ENCODE measurements around the gene FAM25C.
"Not testable (repeated sequence)": the region's sequence is repeated elsewhere in the genome, so short reads cannot be mapped to it uniquely, and the experiment has no call there.

Gene FAM25C

GRCh38 chr10:47999691-48000090 lies at the start of gene FAM25C:
Gene FAM25C, minus strand, starts transcription at chr10:47999791. Its CDS starts 26 bp downstream, at chr10:47999765.
- not testable (repeated sequence) for DNase-seq (ENCODE audit: low read depth in 3 of 3)

GRCh38 chr10:48044557-48044956 lies 45.0 kb upstream of the FAM25C start:
- not testable (repeated sequence) for DNase-seq (ENCODE audit: low read depth in 3 of 3)

- not testable (repeated sequence) for DNase-seq (ENCODE audit: low read depth in 3 of 3)
These were observed 31.8 kb upstream of the FAM25C start for GRCh38 chr10:48031390-48031789.

- DNase-seq (ENCODE audit: low read depth in 3 of 3): not testable (repeated sequence)
These were observed 2.7 kb upstream of the FAM25C start for GRCh38 chr10:48002306-48002705.

GRCh38 chr10:47994045-47994444 lies 5.5 kb downstream of the FAM25C start:
- not testable (repeated sequence) for DNase-seq (ENCODE audit: low read depth in 3 of 3)

- not testable (repeated sequence) for DNase-seq (ENCODE audit: low read depth in 3 of 3)
These were observed 7.0 kb downstream of the FAM25C start for GRCh38 chr10:47992560-47992959.

GRCh38 chr10:47991706-47992105 lies 7.9 kb downstream of the FAM25C start:
- DNase-seq (ENCODE audit: low read depth in 3 of 3): not testable (repeated sequence)

- not testable (repeated sequence) for DNase-seq (ENCODE audit: low read depth in 3 of 3)
These were observed 9.5 kb downstream of the FAM25C start for GRCh38 chr10:47990097-47990496.

GRCh38 chr10:47989542-47989950 lies 10.0 kb downstream of the FAM25C start:
- DNase-seq (ENCODE audit: low read depth in 3 of 3): not testable (repeated sequence)

GRCh38 chr10:47988718-47989541 lies 10.7 kb downstream of the FAM25C start:
- not testable (repeated sequence) for DNase-seq (ENCODE audit: low read depth in 3 of 3)

GRCh38 chr10:47987952-47988351 lies 11.6 kb downstream of the FAM25C start:
- not testable (repeated sequence) for DNase-seq (ENCODE audit: low read depth in 3 of 3)

GRCh38 chr10:47986413-47987230 lies 13.0 kb downstream of the FAM25C start:
- DNase-seq (ENCODE audit: low read depth in 3 of 3): not testable (repeated sequence)

GRCh38 chr10:47975409-47975808 lies 24.2 kb downstream of the FAM25C start:
- DNase-seq (ENCODE audit: low read depth in 3 of 3): not testable (repeated sequence)

GRCh38 chr10:47973131-47973530 lies 26.5 kb downstream of the FAM25C start:
- not testable (repeated sequence) for DNase-seq (ENCODE audit: low read depth in 3 of 3)

GRCh38 chr10:47972077-47972476 lies 27.5 kb downstream of the FAM25C start:
- DNase-seq (ENCODE audit: low read depth in 3 of 3): not testable (repeated sequence)

GRCh38 chr10:47971598-47971997 lies 28.0 kb downstream of the FAM25C start:
- not testable (repeated sequence) for DNase-seq (ENCODE audit: low read depth in 3 of 3)

GRCh38 chr10:47970047-47970446 lies 29.5 kb downstream of the FAM25C start:
- not testable (repeated sequence) for DNase-seq (ENCODE audit: low read depth in 3 of 3)

GRCh38 chr10:47968988-47969387 lies 30.6 kb downstream of the FAM25C start:
- DNase-seq (ENCODE audit: low read depth in 3 of 3): not testable (repeated sequence)

GRCh38 chr10:47964280-47965063 lies 35.1 kb downstream of the FAM25C start:
- DNase-seq (ENCODE audit: low read depth in 3 of 3): not testable (repeated sequence)

- DNase-seq (ENCODE audit: low read depth in 3 of 3): not testable (repeated sequence)
These were observed 36.8 kb downstream of the FAM25C start for GRCh38 chr10:47962785-47963184.

- DNase-seq (ENCODE audit: low read depth in 3 of 3): not testable (repeated sequence)
These were observed 38.9 kb downstream of the FAM25C start for GRCh38 chr10:47960699-47961098.

Measured in stimulated activated CD4-positive, alpha-beta T cell treated with anti-CD3 and anti-CD28 coated beads, TNF-alpha, amount 100 ng/mL, for 24 hours (primary cell).